ENCODE results near the gene MRPL48. TPM values are rescaled to one million over a fixed set of nuclear protein-coding genes. Genes with fewer than 3 reads are reported as not detected.

Gene MRPL48
- total RNA-seq (2021; fragmentation: NEBNext Ultra II Directional; extraction: Animal tissue kit (Norgen Biotek cat#: 25700)) (59.9 and 60.7 TPM in 2 replicates), polyA plus RNA-seq (2011; rRNA removed) (22.8 and 34.9 TPM in 2 replicates), polyA minus RNA-seq (2011; rRNA and poly(A)+ RNA removed) (21.8 and 30.4 TPM in 2 replicates)
- polyA plus RNA-seq (2011; cell fraction: cytosol; rRNA removed) = 52.0 TPM
- 26.5 TPM for polyA plus RNA-seq (2011; cell fraction: nucleus; rRNA removed)
- 55.5 to 71.0 TPM (median 61.5 TPM) in 4 replicates for polyA plus RNA-seq (2012, experiment 1 of 2)
- polyA plus RNA-seq (2012, experiment 2 of 2) = 10.8 TPM
- polyA plus RNA-seq (2013, experiment 1 of 2) = 45.7 TPM
- polyA plus RNA-seq (2013, experiment 2 of 2) = 51.1 TPM
- 15.0 TPM for polyA minus RNA-seq (2011; cell fraction: cytosol; rRNA and poly(A)+ RNA removed)
- polyA minus RNA-seq (2011; cell fraction: nucleus; rRNA and poly(A)+ RNA removed) = 19.7 TPM
- long read RNA-seq, experiment 1, transcript MRPL48-201 (8 exons, 1,536 nt) = major isoform, 39 of 72 reads
- long read RNA-seq, experiment 1, partial matches to known transcripts = 12 of 72 reads
- long read RNA-seq, experiment 1, other reads (novel, unspliced or antisense) = 14 of 72 reads
- long read RNA-seq, experiment 2, transcript MRPL48-201 (8 exons, 1,536 nt) = major isoform, 70 of 85 reads
- long read RNA-seq, experiment 2, partial matches to known transcripts = 2 of 85 reads
- long read RNA-seq, experiment 2, other reads (novel, unspliced or antisense) = 8 of 85 reads

DNA sequence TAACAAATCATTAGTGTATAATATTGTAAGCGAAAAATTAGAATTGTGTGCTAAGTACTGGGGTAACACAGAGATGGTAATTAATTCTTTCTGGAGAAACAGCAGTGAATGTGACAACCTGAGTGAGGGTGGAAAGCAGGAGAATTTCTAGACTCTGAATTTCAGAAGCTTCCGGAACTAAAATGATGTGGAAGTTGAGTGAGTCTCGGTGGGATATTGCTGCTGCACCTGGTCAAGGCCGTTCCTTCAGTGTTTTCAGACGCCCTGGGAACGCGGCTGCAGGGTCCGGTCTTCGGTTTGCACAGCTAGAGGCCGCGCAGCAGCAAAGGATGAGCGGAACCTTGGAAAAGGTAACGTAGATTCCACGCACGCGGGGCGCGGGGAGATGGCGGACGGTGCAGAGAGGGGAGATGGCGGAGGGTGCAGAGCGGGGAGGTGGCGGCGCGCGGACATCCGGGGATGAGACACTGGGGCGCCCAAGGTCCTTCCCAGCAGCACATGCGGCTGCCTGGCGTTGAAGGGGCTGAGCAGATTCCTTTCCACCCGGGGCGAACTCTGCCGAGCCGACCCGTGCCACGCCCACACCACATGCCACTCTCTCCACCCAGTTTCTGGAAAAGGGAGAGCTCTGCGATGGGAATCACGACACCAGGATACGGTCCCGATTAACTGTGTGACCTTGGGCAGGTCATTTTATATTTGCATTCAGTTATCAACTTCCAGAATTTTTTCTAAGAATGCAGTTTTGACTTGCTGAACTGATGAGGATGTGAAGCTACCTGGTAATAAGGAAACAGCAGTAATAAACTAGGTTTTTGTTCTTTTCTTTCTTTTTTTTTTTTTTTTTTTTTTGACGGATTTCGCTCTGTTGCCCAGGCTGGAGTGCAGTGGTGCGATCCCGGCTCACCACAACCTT, at the start of gene MRPL48:
Gene MRPL48, plus strand, starts transcription at position 232 of the 916 bp plus-strand sequence. Its CDS starts 98 bp downstream, at position 330.
- Histone ChIP-seq H3K4ac (replicated peaks; ENCODE audit: insufficient read length, low read depth, low read length) (peak within 1 kb of the TSS; percentile 37), H4K8ac (ENCODE audit: extremely low read depth, insufficient read depth, low read length) (peak within 1 kb of the TSS; percentile 100), H4K91ac (replicated peaks; ENCODE audit: insufficient read length, low read length) (peak within 1 kb of the TSS; percentile 95), H3K4me2 (ENCODE audit: insufficient read depth in 1 of 2, low read depth in 2 of 2, low read length in 2 of 2) (peak within 1 kb of the TSS; percentile 60 to 76), H2BK15ac (ENCODE audit: low read length) (peak within 1 kb of the TSS; percentile 97; the same call in 1 of the 2 replicates), H3K36me3 (ENCODE audit: control insufficient read depth in 2 of 4, insufficient read depth in 4 of 4, low read length in 3 of 4) (no peaks in the 10 kb centered on the region), H2BK5ac (ENCODE audit: low read depth, low read length) (peak within 1 kb of the TSS; percentile 98), H3K18ac (ENCODE audit: extremely low read depth, low read length) (peak within 1 kb of the TSS; percentile 96), H3K14ac (ENCODE audit: insufficient read length) (no peak within 1 kb of the TSS), H3K79me1 (ENCODE audit: low read depth, low read length) (no peaks in the 10 kb centered on the region), H2BK12ac (ENCODE audit: low read depth, low read length) (peak within 1 kb of the TSS; percentile 81; the same call in 1 of the 2 replicates), H3K9ac (replicated peaks in 1 of 4; ENCODE audit: extremely low read depth in 1 of 4, low read depth in 3 of 4, low read length in 3 of 4) (peak within 1 kb of the TSS; percentile 98 to 99 (median 98)), H2BK20ac (ENCODE audit: low read length) (peak within 1 kb of the TSS; percentile 19; the same call in 1 of the 2 replicates), H3K27me3 (replicated peaks in 1 of 4; ENCODE audit: control insufficient read depth in 3 of 4, extremely low read depth in 1 of 4, insufficient read depth in 3 of 4, low read length in 3 of 4) (no peaks in the 10 kb centered on the region), H3K4me3 (ENCODE audit: extremely low read depth in 1 of 4, insufficient read depth in 2 of 4, low read depth in 3 of 4, low read length in 4 of 4) (peak within 1 kb of the TSS; percentile 74 to 98 (median 88)), H3K23me2 (ENCODE audit: low read depth, low read length) (no peaks in the 10 kb centered on the region; the same call in 1 of the 2 replicates), H2AK5ac (ENCODE audit: low read depth, low read length) (no peak within 1 kb of the TSS), H3K23ac (ENCODE audit: insufficient read length) (no peak within 1 kb of the TSS), H2AFZ (ENCODE audit: low read length) (peak within 1 kb of the TSS; percentile 96), H3K79me2 (ENCODE audit: control insufficient read depth in 1 of 2, insufficient read depth in 2 of 2, low read length in 2 of 2) (peaks cover 0 to 11% of the 10 kb centered on the region in 2 experiments; a peak in 1 of 4 replicates), H3K9me3 (ENCODE audit: insufficient read depth in 2 of 2, low read depth in 1 of 2, low read length in 1 of 2) (no peaks in the 10 kb centered on the region), H3K56ac (replicated peaks; ENCODE audit: insufficient read length, low read depth, low read length) (peak within 1 kb of the TSS; percentile 91), H2BK120ac (replicated peaks; ENCODE audit: low read depth, low read length) (no peak within 1 kb of the TSS), H3K4me1 (replicated peaks in 1 of 4; ENCODE audit: control insufficient read depth in 3 of 4, insufficient read depth in 4 of 4, low read length in 3 of 4) (peaks cover 3 to 8% (median 6%) of the 10 kb centered on the region in 4 experiments; a peak in 4 of 7 replicates), H4K20me1 (replicated peaks in 1 of 2; ENCODE audit: control insufficient read depth in 1 of 2, insufficient read depth in 2 of 2, low read length in 2 of 2) (no peaks in the 10 kb centered on the region), H3K27ac (ENCODE audit: low read depth, low read length) (peak within 1 kb of the TSS; percentile 98), H4K5ac (ENCODE audit: insufficient read length, low read depth, low read length) (peak within 1 kb of the TSS; percentile 99)
- WGBS, 2 experiments (ENCODE audit: extremely low coverage in 1 of 2, insufficient coverage in 1 of 2, insufficient read length in 1 of 2, insufficient replicate concordance in 2 of 2, low coverage in 1 of 2, low lambda C conversion rate in 2 of 2, missing lambda C conversion rate in 1 of 2) = 7% methylated on average over 42 of the region's 44 CpGs; no CpG with 5 or more reads in 1 of the 2 experiments
- FAIRE-seq (peak; percentile 78), DNase-seq (ENCODE audit: low read depth in 1 of 2, low spot score in 2 of 2) (peak; percentile 78 to 94)
- POLR2A ChIA-PET (ENCODE audit: partially characterized antibody) = interaction anchor here (0.6 to 3.0 kb wide), 45 partner anchors 9 to 176 kb away, joined by 3 to 71 read pairs (median 4); partner anchors contain the start of genes PAAF1 and RAB6A
- CTCF ChIA-PET (ENCODE audit: partially characterized antibody) = interaction anchor here (0.5 to 1.7 kb wide), 3 partner anchors 9 to 177 kb away, joined by 3 to 8 read pairs (median 4); no protein-coding TSS in a partner anchor
- TF ChIP-seq TAF1 (IDR thresholded peaks at IDR 0.05; ENCODE audit: low read depth, low read length) (peak; percentile 98), TAF7 (optimal IDR thresholded peaks at IDR 0.05; ENCODE audit: borderline replicate concordance, low read depth, low read length) (peak; percentile 93), POLR2A (IDR thresholded peaks at IDR 0.05; ENCODE audit: control extremely low read depth in 1 of 2, low read depth in 2 of 2, low read length in 2 of 2) (peak; percentile 77 to 98), SIN3A (conservative IDR thresholded peaks at IDR 0.05 in 1 of 2, IDR thresholded peaks at IDR 0.05 in 1 of 2; ENCODE audit: low read depth in 1 of 2, low read length in 2 of 2) (peak in 1 of 2 experiments; percentile 17; a peak in 1 of 4 replicates), CBX5 (IDR thresholded peaks at IDR 0.05; ENCODE audit: low read depth, low read length) (no peak), SAP30 (IDR thresholded peaks at IDR 0.05; ENCODE audit: insufficient read depth, insufficient replicate concordance, low read length) (no peak), CHD2 (IDR thresholded peaks at IDR 0.05; ENCODE audit: low read length) (peak; percentile 35; the same call in 1 of the 2 replicates)
